K562 (cell line): ENCODE data around the gene CD79A. TPM values are rescaled to one million over a fixed set of nuclear protein-coding genes. Genes with fewer than 3 reads are reported as not detected.

Experiments
- ATF1 ChIP-seq, 2 experiments: fragments of 450-650 bp in 1 of 2; IDR thresholded peaks; 2 replicates each; pipeline ENCODE4 v1.6.1; 2016; ENCODE audit warnings: missing compliant biosample characterization in 1 of 2, missing genetic modification characterization in 1 of 2
- C11orf30 ChIP-seq: fragments of 450-650 bp; IDR thresholded peaks from 2 replicates; pipeline ENCODE4 v1.6.1; 2016; ENCODE audit warnings: low read depth, mild to moderate bottlenecking
- CBX3 ChIP-seq, 2 experiments: IDR thresholded peaks; 1 replicate in 1 of 2; 2 replicates in 1 of 2; pipeline ENCODE4 v1.6.1; 2012; ENCODE audit warnings: inconsistent platforms in 2 of 2, low read length in 2 of 2, borderline replicate concordance in 1 of 2, control low read depth in 1 of 2
- GATAD2B ChIP-seq: fragments of 450-650 bp; IDR thresholded peaks from 2 replicates; pipeline ENCODE4 v1.6.1; 2017; ENCODE audit warnings: mild to moderate bottlenecking, borderline replicate concordance
- IFI16 ChIP-seq: fragments of 250-450 bp; sonication (Bioruptor Pico); IDR thresholded peaks from 2 replicates; pipeline ENCODE4 v2.1.2; 2022; ENCODE audit warnings: mild to moderate bottlenecking, inconsistent platforms
- NELFE ChIP-seq: IDR thresholded peaks from 2 replicates; pipeline ENCODE4 v1.6.1; 2011; ENCODE audit warnings: mild to moderate bottlenecking; ENCODE audit not compliant: insufficient read depth, insufficient read length
- NFIC ChIP-seq: fragments of 450-650 bp; IDR thresholded peaks from 2 replicates; pipeline ENCODE4 v1.6.1; 2017; ENCODE audit warnings: mild to moderate bottlenecking, inconsistent platforms
- NR2C1 ChIP-seq, 2 experiments: fragments of 450-650 bp; IDR thresholded peaks; 2 replicates each; pipeline ENCODE4 v1.6.1; 2017; ENCODE audit warnings: mild to moderate bottlenecking in 2 of 2, antibody characterized with exemption in 1 of 2, inconsistent platforms in 1 of 2, missing compliant biosample characterization in 1 of 2, missing genetic modification characterization in 1 of 2
- NR2C2 ChIP-seq, 2 experiments: fragments of 200-800 bp in 1 of 2; sonication (Bioruptor generic) in 1 of 2; sonication (generic) in 1 of 2; formaldehyde crosslinking in 1 of 2; IDR thresholded peaks; 2 replicates each; pipeline versions ENCODE4 v1.6.1 to v1.8.0; 2016 to 2022; ENCODE audit warnings: mild to moderate bottlenecking in 1 of 2, missing compliant biosample characterization in 1 of 2, missing genetic modification characterization in 1 of 2, missing genetic modification reagents in 1 of 2
- NR4A1 ChIP-seq, 2 experiments: fragments of 250-450 bp in 1 of 2; fragments of 450-650 bp in 1 of 2; sonication (Bioruptor Pico) in 1 of 2; IDR thresholded peaks; 2 replicates each; pipeline versions ENCODE4 v1.4.0 to v1.6.1; 2016 to 2020; ENCODE audit warnings: mild to moderate bottlenecking in 2 of 2, missing compliant biosample characterization in 1 of 2, missing genetic modification characterization in 1 of 2, moderate library complexity in 1 of 2
- RBM39 ChIP-seq: fragments of 200-400 bp; formaldehyde crosslinking; optimal IDR thresholded peaks from 2 replicates; pipeline ENCODE3; 2018; ENCODE audit warnings: low read depth, low read length
- SNIP1 ChIP-seq: fragments of 450-650 bp; IDR thresholded peaks from 2 replicates; pipeline ENCODE4 v1.7.1; 2017; ENCODE audit warnings: low read depth, mild to moderate bottlenecking
- SP2 ChIP-seq: IDR thresholded peaks from 2 replicates; pipeline ENCODE4 v1.6.1; 2011; ENCODE audit warnings: mild to moderate bottlenecking, low read depth, low read length, moderate library complexity; ENCODE audit not compliant: poor library complexity, severe bottlenecking; ENCODE audit errors: extremely low read depth
- TAF15 ChIP-seq: fragments of 200-400 bp; formaldehyde crosslinking; IDR thresholded peaks from 2 replicates; pipeline ENCODE4 v1.6.1; 2017; ENCODE audit warnings: mild to moderate bottlenecking, low read depth, low read length, moderate library complexity
- ZBTB7A ChIP-seq: IDR thresholded peaks from 2 replicates; pipeline ENCODE4 v1.6.1; 2011; ENCODE audit warnings: low read depth, mild to moderate bottlenecking, low read length, moderate library complexity, borderline replicate concordance; ENCODE audit not compliant: control insufficient read depth
- ZFP36 ChIP-seq: fragments of 150-350 bp; IDR thresholded peaks from 2 replicates; pipeline ENCODE4 v1.6.1; 2018; ENCODE audit warnings: low read length, low read depth; ENCODE audit not compliant: partially characterized antibody
- ZNF12 ChIP-seq: sonication (generic); formaldehyde crosslinking; IDR thresholded peaks from 2 replicates; pipeline ENCODE4 v1.4.0; 2020; ENCODE audit warnings: mild to moderate bottlenecking, missing genetic modification reagents
- ZNF175 ChIP-seq: fragments of 200-800 bp; sonication (Bioruptor generic); IDR thresholded peaks from 2 replicates; pipeline ENCODE4 v1.6.1; 2016; ENCODE audit warnings: low read depth, mild to moderate bottlenecking, missing genetic modification characterization, missing compliant biosample characterization
- ZNF224 ChIP-seq: sonication (generic); formaldehyde crosslinking; IDR thresholded peaks from 2 replicates; pipeline ENCODE4 v1.8.0; 2022; ENCODE audit warnings: mild to moderate bottlenecking, missing genetic modification reagents
- ZNF780A ChIP-seq: fragments of 250-450 bp; sonication (Bioruptor Pico); IDR thresholded peaks from 2 replicates; pipeline ENCODE4 v1.5.0; 2021; ENCODE audit warnings: mild to moderate bottlenecking
- ZSCAN32 ChIP-seq: fragments of 450-650 bp; formaldehyde crosslinking; IDR thresholded peaks from 2 replicates; pipeline ENCODE4 v1.4.0; 2020; ENCODE audit warnings: mild to moderate bottlenecking, moderate library complexity
- polyA plus RNA-seq, 8 experiments: library from polyadenylated mRNA; depleted of rRNA in 4 of 8; stranded (reverse) in 5 of 8; unstranded in 3 of 8; fragments of >200 nt; fragmentation: Nextera tagmentation in 2 of 8; fragmentation: Illumina TruSeq in 1 of 8; extraction: Ambion mirVana in 2 of 8; extraction: Trizol in 1 of 8; gene quantifications; 2 replicates each; pipeline versions ENCODE4 v1.2.1 to v1.2.3, GENCODE V29; 2011 to 2014; ENCODE audit warnings: inconsistent platforms in 1 of 8, missing spikeins in 1 of 8
- total RNA-seq, 7 experiments: library from RNA; depleted of rRNA in 6 of 7; stranded (reverse); fragments of >200 nt in 6 of 7; fragmentation: Illumina TruSeq in 2 of 7; extraction: Trizol in 2 of 7; gene quantifications; 2 replicates each; pipeline versions ENCODE4 v1.2.1 to v1.2.3, GENCODE V29; 2011 to 2021; ENCODE audit warnings: low replicate concordance in 1 of 7
- TF ChIP-seq, protein P1 (sequence below): fragments of 200-800 bp; sonication (Bioruptor generic); IDR thresholded peaks from 2 replicates; pipeline ENCODE4 v1.6.1; 2017; ENCODE audit warnings: missing genetic modification characterization, missing compliant biosample characterization
- TF ChIP-seq, protein P2 (sequence below), 2 experiments: fragments of 150-350 bp in 1 of 2; IDR thresholded peaks; 2 replicates each; pipeline ENCODE4 v1.6.1; 2012 to 2016; ENCODE audit warnings: low read depth in 2 of 2, low read length in 2 of 2, mild to moderate bottlenecking in 1 of 2, moderate library complexity in 1 of 2

Gene CD79A
- total and polyA plus RNA-seq, 9 of the 15 experiments (the other 6 are each of a cell fraction or from before 2014, with no cell fraction given), result 0.04 to 0.72 (median 0.17) TPM; not detected in 3

DNA sequence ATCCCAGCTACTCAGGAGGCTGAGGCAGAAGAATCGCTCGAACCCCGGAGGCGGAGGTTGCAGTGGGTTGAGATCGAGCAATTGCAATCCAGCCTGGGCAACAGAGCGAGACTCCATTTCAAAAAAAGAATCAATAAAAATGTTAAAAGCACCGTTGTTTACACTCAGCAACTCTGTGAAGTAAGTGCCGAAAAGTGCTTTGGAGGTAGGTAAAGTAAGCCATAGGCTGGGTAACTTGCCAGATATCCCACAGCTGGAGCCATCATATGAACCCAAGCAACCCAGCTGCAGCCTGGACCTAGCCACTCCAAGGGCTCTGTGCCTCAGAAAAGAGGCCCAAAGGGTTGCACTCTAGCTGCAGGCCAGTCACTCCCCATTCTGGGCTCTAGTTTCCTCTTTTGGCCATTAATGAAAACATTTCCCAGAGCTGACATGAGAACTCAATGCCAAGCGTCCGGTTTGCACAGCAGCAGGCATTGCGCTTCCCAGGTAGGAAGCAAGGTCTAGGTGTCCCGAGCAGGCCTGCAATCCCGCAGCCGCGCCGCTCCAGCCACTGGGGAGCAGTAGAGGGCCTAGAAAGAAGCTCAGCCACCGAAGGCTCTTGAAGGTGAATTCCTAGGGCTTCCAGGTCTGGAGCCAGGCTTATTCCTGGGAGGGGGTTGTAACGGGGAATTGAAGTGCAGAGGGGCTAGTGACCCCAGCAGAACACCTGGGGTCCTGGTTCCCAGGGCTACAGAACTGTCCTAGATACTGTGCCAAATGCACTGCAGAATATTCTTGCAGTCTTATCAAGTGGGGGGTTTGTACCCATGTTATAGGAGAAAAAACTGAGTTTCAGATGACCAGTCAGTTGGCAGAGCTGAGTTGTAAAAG is 4.1 kb upstream of the CD79A start (continued):
- TF ChIP-seq ZNF780A (CRISPR knock-in tag) (no peak), IFI16 (no peak), C11orf30 (no peak), ZFP36 (no peak), SP2 (no peak), ZNF12 (CRISPR knock-in tag) (no peak), ZSCAN32 (CRISPR knock-in tag) (no peak), NR2C2 (CRISPR knock-in tag; IDR thresholded peaks at IDR 0.05) (no peak), NR2C2 (tag; IDR thresholded peaks at IDR 0.05) (no peak), NELFE (no peak), ZNF175 (CRISPR knock-in tag) (no peak), ZNF224 (no peak), ATF1 (CRISPR knock-in tag; IDR thresholded peaks at IDR 0.05) (no peak), ATF1 (tag; IDR thresholded peaks at IDR 0.05) (no peak), ZBTB7A (no peak), GATAD2B (no peak), TAF15 (no peak), RBM39 (no peak), CBX3 (IDR thresholded peaks at IDR 0.05; ENCODE audit: borderline replicate concordance in 1 of 2, low read length in 2 of 2) (no peak), NFIC (no peak), NR4A1 (CRISPR knock-in tag; IDR thresholded peaks at IDR 0.05) (no peak), NR4A1 (tag; IDR thresholded peaks at IDR 0.05) (no peak), SNIP1 (no peak), NR2C1 (IDR thresholded peaks at IDR 0.05) (no peak), NR2C1 (tag; IDR thresholded peaks at IDR 0.05) (no peak)
- TF ChIP-seq, protein P1, sequence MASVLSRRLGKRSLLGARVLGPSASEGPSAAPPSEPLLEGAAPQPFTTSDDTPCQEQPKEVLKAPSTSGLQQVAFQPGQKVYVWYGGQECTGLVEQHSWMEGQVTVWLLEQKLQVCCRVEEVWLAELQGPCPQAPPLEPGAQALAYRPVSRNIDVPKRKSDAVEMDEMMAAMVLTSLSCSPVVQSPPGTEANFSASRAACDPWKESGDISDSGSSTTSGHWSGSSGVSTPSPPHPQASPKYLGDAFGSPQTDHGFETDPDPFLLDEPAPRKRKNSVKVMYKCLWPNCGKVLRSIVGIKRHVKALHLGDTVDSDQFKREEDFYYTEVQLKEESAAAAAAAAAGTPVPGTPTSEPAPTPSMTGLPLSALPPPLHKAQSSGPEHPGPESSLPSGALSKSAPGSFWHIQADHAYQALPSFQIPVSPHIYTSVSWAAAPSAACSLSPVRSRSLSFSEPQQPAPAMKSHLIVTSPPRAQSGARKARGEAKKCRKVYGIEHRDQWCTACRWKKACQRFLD (CRISPR knock-in tag), result no peak
- TF ChIP-seq, protein P2, sequence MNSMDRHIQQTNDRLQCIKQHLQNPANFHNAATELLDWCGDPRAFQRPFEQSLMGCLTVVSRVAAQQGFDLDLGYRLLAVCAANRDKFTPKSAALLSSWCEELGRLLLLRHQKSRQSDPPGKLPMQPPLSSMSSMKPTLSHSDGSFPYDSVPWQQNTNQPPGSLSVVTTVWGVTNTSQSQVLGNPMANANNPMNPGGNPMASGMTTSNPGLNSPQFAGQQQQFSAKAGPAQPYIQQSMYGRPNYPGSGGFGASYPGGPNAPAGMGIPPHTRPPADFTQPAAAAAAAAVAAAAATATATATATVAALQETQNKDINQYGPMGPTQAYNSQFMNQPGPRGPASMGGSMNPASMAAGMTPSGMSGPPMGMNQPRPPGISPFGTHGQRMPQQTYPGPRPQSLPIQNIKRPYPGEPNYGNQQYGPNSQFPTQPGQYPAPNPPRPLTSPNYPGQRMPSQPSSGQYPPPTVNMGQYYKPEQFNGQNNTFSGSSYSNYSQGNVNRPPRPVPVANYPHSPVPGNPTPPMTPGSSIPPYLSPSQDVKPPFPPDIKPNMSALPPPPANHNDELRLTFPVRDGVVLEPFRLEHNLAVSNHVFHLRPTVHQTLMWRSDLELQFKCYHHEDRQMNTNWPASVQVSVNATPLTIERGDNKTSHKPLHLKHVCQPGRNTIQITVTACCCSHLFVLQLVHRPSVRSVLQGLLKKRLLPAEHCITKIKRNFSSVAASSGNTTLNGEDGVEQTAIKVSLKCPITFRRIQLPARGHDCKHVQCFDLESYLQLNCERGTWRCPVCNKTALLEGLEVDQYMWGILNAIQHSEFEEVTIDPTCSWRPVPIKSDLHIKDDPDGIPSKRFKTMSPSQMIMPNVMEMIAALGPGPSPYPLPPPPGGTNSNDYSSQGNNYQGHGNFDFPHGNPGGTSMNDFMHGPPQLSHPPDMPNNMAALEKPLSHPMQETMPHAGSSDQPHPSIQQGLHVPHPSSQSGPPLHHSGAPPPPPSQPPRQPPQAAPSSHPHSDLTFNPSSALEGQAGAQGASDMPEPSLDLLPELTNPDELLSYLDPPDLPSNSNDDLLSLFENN (IDR thresholded peaks at IDR 0.05; ENCODE audit: low read depth in 2 of 2, low read length in 2 of 2), result no peak
